Measurements from ENCODE around the gene ATP8A2.

The ATP8A2 gene

GRCh38 chr13:25689539-25689938 lies 317.8 kb downstream of the ATP8A2 start:
- FAIRE-seq, result no peak

- FAIRE-seq, result no peak
Measured at GRCh38 chr13:25690582-25690981, 318.8 kb downstream of the ATP8A2 start.

GRCh38 chr13:25691654-25692053 lies 319.9 kb downstream of the ATP8A2 start:
- no peak for FAIRE-seq

GRCh38 chr13:25692099-25692498 lies 320.3 kb downstream of the ATP8A2 start:
- no peak for FAIRE-seq

- FAIRE-seq, result no peak
Measured at GRCh38 chr13:25699056-25699455, 327.3 kb downstream of the ATP8A2 start.

GRCh38 chr13:25699600-25699999 lies 327.8 kb downstream of the ATP8A2 start:
- FAIRE-seq, result no peak

GRCh38 chr13:25701304-25701703 lies 329.5 kb downstream of the ATP8A2 start:
- no peak for FAIRE-seq

- no peak for FAIRE-seq
Measured at GRCh38 chr13:25702386-25702785, 330.6 kb downstream of the ATP8A2 start.

- no peak for FAIRE-seq
Measured at GRCh38 chr13:25707726-25708125, 336.0 kb downstream of the ATP8A2 start.

- FAIRE-seq, result no peak
Measured at GRCh38 chr13:25708268-25708667, 336.5 kb downstream of the ATP8A2 start.

GRCh38 chr13:25709088-25709487 lies 337.3 kb downstream of the ATP8A2 start:
- FAIRE-seq, result no peak

GRCh38 chr13:25715760-25716159 lies 344.0 kb downstream of the ATP8A2 start:
- FAIRE-seq, result no peak

GRCh38 chr13:25717666-25718197 lies 346.0 kb downstream of the ATP8A2 start:
- FAIRE-seq, result no peak

GRCh38 chr13:25719666-25720065 lies 347.9 kb downstream of the ATP8A2 start:
- FAIRE-seq, result no peak

- no peak for FAIRE-seq
Measured at GRCh38 chr13:25722893-25723292, 351.1 kb downstream of the ATP8A2 start.

- FAIRE-seq, result no peak
Measured at GRCh38 chr13:25725104-25725503, 353.3 kb downstream of the ATP8A2 start.

GRCh38 chr13:25727250-25727649 lies 355.5 kb downstream of the ATP8A2 start:
- no peak for FAIRE-seq

GRCh38 chr13:25727810-25728209 lies 356.0 kb downstream of the ATP8A2 start:
- FAIRE-seq, result no peak

- no peak for FAIRE-seq
Measured at GRCh38 chr13:25729201-25729600, 357.4 kb downstream of the ATP8A2 start.

- FAIRE-seq, result no peak
Measured at GRCh38 chr13:25731037-25731436, 359.3 kb downstream of the ATP8A2 start.

- FAIRE-seq, result no peak
Measured at GRCh38 chr13:25731536-25731935, 359.8 kb downstream of the ATP8A2 start.

- no peak for FAIRE-seq
Measured at GRCh38 chr13:25732111-25732865, 360.5 kb downstream of the ATP8A2 start.

GRCh38 chr13:25733001-25733491 lies 361.3 kb downstream of the ATP8A2 start:
- FAIRE-seq, result no peak

GRCh38 chr13:25733696-25734435 lies 362.1 kb downstream of the ATP8A2 start:
- FAIRE-seq, result no peak

All from G401.6 (cell line).